SW480 (cell line): ENCODE measurements around the gene MPND.

Source experiments
- DNase-seq: peaks from one replicate; pipeline ENCODE4 v3.0.0-alpha.2; 2016; ENCODE audit warnings: low spot score

MPND gene

GRCh38 chr19:4366666-4367335 lies 23.4 kb downstream of the MPND start:
- DNase-seq, result no peak

- DNase-seq, result no peak
Measured at GRCh38 chr19:4367336-4367723, 24.0 kb downstream of the MPND start.

DNA sequence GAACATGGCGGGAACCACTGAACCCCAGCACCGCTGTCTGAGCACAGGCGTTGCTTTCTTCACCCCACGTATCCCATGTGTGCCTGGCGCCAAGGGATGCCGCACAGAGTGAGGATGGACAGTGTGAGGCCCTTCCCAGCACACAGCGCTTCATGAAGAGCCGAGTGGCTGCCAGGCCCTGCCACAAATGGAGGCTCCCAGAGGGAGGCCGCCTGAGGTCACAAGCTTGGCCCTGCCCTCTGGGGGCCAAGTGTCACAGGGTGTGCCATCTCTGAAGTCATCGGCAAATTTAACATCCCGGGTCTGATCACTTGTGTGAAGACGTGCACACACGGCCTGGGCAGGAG lies 24.4 kb downstream of the MPND start:
- no peak for DNase-seq

DNA sequence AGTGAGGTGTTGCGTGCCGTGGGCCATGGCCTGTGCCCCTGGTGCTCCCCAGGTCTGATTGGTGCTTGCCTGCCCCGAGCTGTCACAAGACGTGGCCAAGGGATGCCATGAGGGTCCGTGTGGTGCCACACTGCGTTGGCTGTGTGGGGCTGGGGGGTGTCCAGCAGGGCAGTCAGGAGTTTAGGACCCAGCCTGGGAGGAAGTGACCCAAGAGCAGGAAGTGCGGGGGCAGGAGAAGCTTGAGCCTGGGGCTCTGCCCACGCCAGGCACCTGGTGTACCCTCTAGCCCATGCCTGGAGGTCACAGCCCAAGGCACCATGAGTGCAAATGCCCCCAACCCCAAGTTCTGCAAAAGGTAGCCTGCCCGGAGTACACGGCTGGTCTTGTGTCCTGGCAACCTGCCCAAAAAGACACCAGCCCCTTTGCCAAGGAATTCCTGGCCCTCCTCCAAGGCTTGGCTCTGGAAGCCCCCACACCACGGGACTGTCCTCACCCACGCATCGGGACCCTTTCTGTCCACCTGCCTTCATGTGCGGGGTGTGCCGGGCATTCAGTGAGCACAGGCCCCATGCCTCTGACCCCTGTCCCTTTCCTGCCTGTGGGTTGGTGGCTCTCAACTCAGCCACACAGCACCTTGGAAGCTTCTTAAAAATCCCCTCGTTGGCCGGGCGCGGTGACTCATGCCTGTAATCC lies 24.9 kb downstream of the MPND start:
- no peak for DNase-seq

DNA sequence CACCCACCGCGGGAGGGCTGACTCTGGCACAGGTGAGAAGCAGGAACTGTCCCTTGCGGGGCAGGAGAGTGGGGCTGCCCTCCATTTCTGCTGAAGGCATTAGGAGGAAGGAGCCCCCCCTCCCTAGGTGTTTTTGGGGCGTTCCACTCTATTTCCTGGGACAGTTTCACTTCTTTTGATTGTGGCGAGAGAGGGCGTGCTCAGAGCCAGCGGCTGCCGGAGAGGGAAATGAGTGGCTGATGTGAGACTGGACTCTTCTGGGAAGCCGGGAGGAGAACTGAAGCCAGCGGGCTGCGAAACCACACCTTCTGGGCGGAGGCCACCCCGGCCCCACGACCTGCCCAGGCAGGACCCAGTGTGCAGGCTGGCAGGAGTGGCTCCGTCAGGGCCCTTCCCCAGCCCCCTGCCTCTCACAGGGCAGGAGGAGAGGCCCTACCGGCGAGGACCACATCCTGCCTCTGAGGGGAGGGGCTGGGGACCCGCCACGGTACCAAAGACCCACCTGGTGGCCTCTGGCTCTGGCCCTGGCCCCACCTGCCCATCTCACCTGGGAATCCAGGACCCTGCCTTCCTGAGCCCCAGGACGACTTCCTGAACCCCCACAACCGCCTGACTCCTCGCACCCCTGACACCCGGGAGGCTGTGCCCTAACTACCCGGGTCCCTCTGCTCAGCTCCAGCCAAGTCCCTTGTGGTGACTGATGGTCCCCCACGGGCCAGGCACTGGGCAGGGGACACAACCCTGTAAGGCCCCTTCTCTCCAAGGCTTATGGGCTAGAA lies 25.9 kb downstream of the MPND start:
- DNase-seq, result peak; percentile 71

DNA sequence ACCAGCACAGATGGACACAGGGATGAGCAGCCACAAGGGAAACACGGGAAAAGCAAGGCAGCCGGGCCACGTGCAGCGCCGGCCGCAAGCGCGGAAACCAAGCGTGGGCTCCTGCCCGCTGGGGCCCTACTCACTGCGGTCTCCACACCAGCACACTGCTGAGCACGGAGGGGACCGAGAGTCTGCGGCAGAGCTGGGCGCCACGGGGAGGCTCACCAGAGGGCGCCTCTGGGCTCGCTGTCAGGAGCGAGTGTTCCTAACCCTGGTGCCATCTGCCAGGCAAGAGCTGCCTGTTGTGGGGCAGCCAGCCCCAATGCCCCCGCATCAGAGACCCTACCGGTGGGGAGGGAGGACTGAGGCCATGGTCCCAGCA lies 26.5 kb downstream of the MPND start:
- DNase-seq, result peak; percentile 57

GRCh38 chr19:4370418-4371041 lies 27.2 kb downstream of the MPND start:
- DNase-seq, result no peak

DNA sequence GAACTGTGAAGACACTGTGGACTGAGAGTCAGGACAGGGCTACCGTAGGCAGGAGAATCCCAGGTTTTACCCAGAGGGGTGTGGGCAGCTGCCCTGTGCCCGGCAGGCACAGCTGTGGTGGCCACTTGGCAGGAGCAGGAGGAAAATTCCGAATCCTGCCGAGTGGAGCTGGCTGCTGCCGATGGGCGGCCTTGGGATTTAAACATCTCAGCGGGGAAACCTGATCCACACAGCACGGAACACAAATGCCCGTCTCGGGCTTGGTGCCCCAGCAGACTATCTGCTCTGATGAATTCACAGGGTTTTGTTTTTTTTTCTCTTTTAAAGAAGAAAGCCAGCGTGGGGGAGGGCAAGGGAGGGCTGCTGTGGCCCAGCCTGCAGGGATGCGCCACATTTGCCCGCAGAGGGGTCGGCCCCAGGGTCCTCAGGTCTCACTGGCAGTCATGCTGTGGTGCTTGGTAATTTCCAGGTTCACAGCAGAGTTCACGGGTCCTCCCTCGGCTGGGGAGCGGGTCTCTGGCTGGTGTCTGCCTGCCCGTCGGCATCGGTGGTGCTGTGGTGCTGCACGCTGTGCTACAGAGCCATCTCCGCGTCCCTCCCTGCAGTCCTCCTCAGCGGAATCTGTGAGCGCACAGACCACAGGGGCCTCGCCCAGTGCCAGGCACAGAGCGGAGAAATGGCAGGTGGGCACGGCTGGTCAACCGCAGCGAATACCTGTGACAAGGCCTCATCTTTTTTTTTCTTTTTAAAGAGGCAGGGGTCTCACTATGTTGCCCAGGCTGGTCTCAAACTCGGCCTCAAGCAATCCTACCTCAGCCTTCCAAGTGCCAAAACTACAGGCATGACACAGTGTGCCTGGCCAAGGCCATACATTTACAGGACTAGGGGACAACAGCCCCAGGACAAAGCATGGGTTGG lies 28.1 kb downstream of the MPND start:
- DNase-seq, result peak; percentile 45

DNA sequence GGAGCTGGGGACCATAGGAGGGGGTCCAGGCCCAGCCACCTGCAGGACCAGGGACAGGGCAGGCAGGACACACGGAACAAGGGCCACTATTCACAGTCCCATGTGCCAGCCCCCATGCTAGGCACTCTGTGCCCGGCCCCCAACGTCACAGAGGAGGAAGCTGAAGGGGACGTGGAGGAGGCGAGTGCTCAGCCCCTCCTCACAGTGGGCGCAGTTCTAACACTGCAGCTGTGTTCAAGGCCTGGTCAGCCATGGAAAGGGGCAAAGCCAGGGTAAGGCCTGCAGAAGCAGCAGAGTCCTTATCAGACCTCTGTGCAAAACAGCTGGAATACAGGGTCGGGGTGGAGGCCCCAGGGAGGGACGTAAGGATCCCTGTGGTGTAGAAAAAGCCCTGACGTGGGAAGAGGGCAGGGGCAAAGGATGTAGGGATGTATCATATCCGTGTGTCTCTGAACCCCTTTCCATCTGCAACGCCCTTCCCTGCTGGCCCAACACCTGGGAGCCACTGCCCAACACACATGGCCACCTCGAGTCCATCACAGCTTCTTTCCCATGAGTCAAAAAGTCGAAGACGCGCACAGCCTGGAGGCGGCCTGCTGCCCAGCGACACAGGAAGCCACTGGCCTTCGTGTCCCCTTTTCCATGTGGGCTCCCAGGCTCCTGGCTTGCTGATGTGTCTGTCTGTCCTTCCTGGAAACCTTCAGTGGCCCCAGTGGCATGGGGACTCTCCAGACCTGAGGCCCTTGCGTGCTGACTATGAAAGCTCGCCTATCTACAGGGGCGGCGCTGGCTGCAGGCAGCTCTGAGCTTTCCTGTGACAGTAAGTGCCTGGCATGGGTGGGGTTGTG lies 29.0 kb downstream of the MPND start:
- DNase-seq, result no peak

DNA sequence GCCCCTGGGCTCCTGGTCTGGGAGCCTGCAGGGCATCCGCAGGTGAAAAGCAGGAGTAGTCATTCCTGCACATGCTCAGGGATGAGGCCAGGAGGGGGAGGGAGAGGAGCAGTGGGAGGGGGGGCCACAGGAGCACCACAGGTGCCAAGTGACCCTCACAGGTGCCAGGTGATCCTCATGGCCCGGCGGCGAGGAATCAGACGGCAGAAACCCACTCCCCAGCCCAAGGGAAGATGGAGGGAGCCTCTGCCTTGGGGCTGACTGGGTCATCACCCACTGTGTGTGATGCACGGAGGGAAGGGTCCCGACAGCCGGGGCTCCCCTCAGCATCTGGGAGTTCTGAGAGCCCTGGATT lies 29.6 kb downstream of the MPND start:
- no peak for DNase-seq

GRCh38 chr19:4373601-4374497 lies 30.5 kb downstream of the MPND start:
- peak; percentile 46 for DNase-seq

- peak; percentile 87 for DNase-seq
Measured at GRCh38 chr19:4374498-4375163, 31.3 kb downstream of the MPND start.

GRCh38 chr19:4375164-4376027 lies 32.0 kb downstream of the MPND start:
- peak; percentile 69 for DNase-seq

DNA sequence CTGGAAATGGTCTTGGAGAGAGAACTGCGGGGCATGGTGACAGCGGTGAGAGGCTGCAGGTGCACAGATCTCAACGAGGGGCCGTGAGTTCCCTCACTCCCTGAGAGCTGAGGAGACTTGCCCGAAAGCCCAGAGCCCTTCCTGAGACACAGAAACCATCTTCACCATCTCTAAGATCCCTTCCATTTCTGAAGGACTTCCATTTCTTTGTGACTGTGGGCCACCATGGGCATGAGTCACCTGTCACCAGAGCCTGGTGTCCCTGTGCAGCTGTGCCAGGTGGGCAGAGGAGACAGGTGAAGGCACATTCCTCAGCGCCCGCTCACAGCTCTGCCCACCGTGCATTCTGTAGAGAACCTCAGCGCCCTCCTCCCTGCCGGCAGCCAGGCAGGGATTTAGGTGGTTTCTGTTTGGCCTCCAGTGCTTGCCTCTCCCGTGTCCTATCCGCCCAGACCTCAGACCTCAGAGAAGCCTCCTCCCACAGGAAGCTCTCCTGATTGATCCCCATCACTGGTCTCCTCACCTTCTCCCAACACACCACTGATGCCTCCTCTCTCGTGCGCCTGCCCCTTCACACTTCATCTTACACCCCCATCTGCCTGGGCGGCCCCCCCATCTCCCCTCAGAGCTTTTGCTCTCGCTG lies 32.8 kb downstream of the MPND start:
- peak; percentile 86 for DNase-seq

GRCh38 chr19:4376671-4376990 lies 33.3 kb downstream of the MPND start:
- no peak for DNase-seq

- peak; percentile 92 for DNase-seq
Measured at GRCh38 chr19:4376991-4377781, 33.8 kb downstream of the MPND start.

GRCh38 chr19:4378886-4379285 lies 35.5 kb downstream of the MPND start:
- no peak for DNase-seq
